Stimulated activated CD4-positive, alpha-beta T cell treated with anti-CD3 and anti-CD28 coated beads, Interleukin-2, amount 100 ng/mL, for 48 hours (primary cell): Measurements from ENCODE around the gene FUT9.

Experiments used
- DNase-seq, 2 donors: peaks; one replicate each; pipeline ENCODE4 v3.0.0-alpha.2; 2020

FUT9 gene

GRCh38 chr6:96074006-96074405, 58.2 kb downstream of the FUT9 start:
- no peak for DNase-seq

GRCh38 chr6:96075826-96076225, 60.1 kb downstream of the FUT9 start:
- no peak for DNase-seq

GRCh38 chr6:96086745-96087144, 71.0 kb downstream of the FUT9 start:
- no peak for DNase-seq

- no peak for DNase-seq
Measured at GRCh38 chr6:96089173-96089572, 73.4 kb downstream of the FUT9 start.

GRCh38 chr6:96094077-96094476, 78.3 kb downstream of the FUT9 start:
- DNase-seq, result no peak

- no peak for DNase-seq
Measured at GRCh38 chr6:96099069-96099468, 83.3 kb downstream of the FUT9 start.

GRCh38 chr6:96101564-96101963, 85.8 kb downstream of the FUT9 start:
- no peak for DNase-seq

GRCh38 chr6:96104910-96105309, 89.1 kb downstream of the FUT9 start:
- DNase-seq, result no peak

GRCh38 chr6:96110878-96111277, 95.1 kb downstream of the FUT9 start:
- no peak for DNase-seq

- no peak for DNase-seq
Measured at GRCh38 chr6:96116674-96117073, 100.9 kb downstream of the FUT9 start.

GRCh38 chr6:96124778-96125177, 109.0 kb downstream of the FUT9 start:
- no peak for DNase-seq

GRCh38 chr6:96138406-96138805, 122.6 kb downstream of the FUT9 start:
- no peak for DNase-seq

- no peak for DNase-seq
Measured at GRCh38 chr6:96142142-96142541, 126.4 kb downstream of the FUT9 start.

- no peak for DNase-seq
Measured at GRCh38 chr6:96150431-96150830, 134.7 kb downstream of the FUT9 start.

- no peak for DNase-seq
Measured at GRCh38 chr6:96151707-96152106, 135.9 kb downstream of the FUT9 start.

- no peak for DNase-seq
Measured at GRCh38 chr6:96152114-96152708, 136.4 kb downstream of the FUT9 start.

GRCh38 chr6:96153775-96154174, 138.0 kb downstream of the FUT9 start:
- DNase-seq, result no peak

- DNase-seq, result no peak
Measured at GRCh38 chr6:96156425-96156824, 140.7 kb downstream of the FUT9 start.

GRCh38 chr6:96157018-96157565, 141.3 kb downstream of the FUT9 start:
- no peak for DNase-seq

GRCh38 chr6:96162711-96163120, 146.9 kb downstream of the FUT9 start:
- no peak for DNase-seq

- DNase-seq, result no peak
Measured at GRCh38 chr6:96164802-96165201, 149.0 kb downstream of the FUT9 start.

- no peak for DNase-seq
Measured at GRCh38 chr6:96171112-96171511, 155.3 kb downstream of the FUT9 start.

GRCh38 chr6:96184798-96185197, 169.0 kb downstream of the FUT9 start:
- no peak for DNase-seq

GRCh38 chr6:96186094-96186493, 170.3 kb downstream of the FUT9 start:
- DNase-seq, result no peak

- DNase-seq, result no peak
Measured at GRCh38 chr6:96186516-96187195, 170.9 kb downstream of the FUT9 start.
